Transverse colon (tissue), 4 donors: ENCODE measurements around the gene LCNL1.

Experiments used
- CTCF ChIP-seq, 5 experiments: fragments of 200-600 bp in 3 of 5; fragments of 450-650 bp in 2 of 5; sonication (generic) in 3 of 5; IDR thresholded peaks; 1 replicate in 2 of 5; 2 replicates in 3 of 5; pipeline ENCODE4 v1.5.1; 2016 to 2017; ENCODE audit warnings: antibody characterized with exemption in 5 of 5, inconsistent platforms in 3 of 5, mild to moderate bottlenecking in 2 of 5, moderate library complexity in 1 of 5
- POLR2A ChIP-seq: fragments of 450-650 bp; IDR thresholded peaks from one replicate; pipeline ENCODE4 v1.6.1; 2016; ENCODE audit warnings: antibody characterized with exemption, mild to moderate bottlenecking, moderate library complexity
- POLR2AphosphoS5 ChIP-seq, 3 donors: sonication (generic); formaldehyde crosslinking; IDR thresholded peaks; one replicate each; pipeline ENCODE4 v1.6.1; 2016; ENCODE audit warnings: antibody characterized with exemption in 3 of 3

DNA sequence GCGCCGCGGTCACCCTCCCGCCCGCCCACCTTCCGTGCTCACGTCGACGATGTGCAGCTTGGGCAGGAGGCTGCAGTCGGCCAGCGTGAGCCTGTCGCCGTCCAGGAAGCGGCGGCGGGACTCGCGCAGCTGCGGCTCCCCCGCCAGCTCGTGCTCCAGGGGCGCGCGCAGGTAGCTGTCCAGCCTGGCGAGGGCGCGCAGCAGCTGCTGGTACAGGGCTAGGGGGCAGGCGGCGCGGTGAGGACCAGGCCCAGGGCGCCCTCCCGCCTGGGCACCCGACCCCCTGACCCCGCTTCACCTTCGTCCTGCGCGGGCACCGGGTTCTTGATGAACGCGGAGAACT, 12.1 kb downstream of the LCNL1 start:
- TF ChIP-seq CTCF (IDR thresholded peaks at IDR 0.05) (no peak), POLR2A (no peak), POLR2AphosphoS5 (IDR thresholded peaks at IDR 0.05) (no peak)
